GM21576 (cell line): Measurements from ENCODE around the gene POMGNT2.

Experiments
- ATAC-seq: cut with Tn5 transposase; IDR thresholded peaks from one replicate; pipeline ENCODE4 v1.9.1; 2021; ENCODE audit warnings: mild to moderate bottlenecking, moderate library complexity; ENCODE audit not compliant: unreplicated experiment

POMGNT2 gene

GRCh38 chr3:43104039-43104438 lies 1.8 kb downstream of the POMGNT2 start:
- ATAC-seq = no peak

DNA sequence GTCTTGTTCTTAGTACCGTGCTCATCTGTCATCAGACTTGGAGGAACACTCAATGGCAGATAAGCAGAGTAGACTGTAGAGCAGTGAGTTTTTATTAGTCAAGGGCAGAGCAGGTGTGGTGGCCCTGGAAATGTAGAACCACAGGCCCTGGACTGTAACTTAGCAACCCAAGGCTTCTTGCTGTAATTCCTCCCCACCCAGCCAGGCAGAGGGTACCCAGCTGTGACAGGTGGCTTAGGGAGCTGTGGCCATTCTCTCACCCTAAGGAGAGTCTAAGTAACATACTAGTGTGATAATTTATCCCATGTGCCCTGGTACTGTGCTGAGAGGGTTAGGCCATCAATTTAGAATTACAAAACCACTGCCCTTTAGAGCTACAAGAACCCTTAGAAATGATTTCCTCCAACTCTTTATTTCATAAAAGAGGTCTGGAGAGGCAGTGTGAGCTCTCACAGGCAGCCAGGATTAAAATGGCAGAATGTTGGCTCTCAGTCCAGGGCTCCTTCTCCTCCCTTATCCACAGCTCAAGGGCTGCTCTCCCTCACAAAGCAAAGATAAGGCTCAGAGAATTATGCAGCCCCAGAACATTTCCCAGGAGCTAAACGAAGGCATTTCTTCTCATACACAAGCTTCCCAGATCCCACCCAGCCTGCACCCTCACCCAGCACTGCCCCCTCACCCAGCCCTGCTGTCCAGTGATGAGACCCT lies 3.0 kb downstream of the POMGNT2 start:
- no peak for ATAC-seq

GRCh38 chr3:43098761-43099160 lies 7.1 kb downstream of the POMGNT2 start:
- ATAC-seq = no peak

- ATAC-seq = no peak
Measured at GRCh38 chr3:43097400-43098080, 8.3 kb downstream of the POMGNT2 start.

GRCh38 chr3:43096761-43097160 lies 9.1 kb downstream of the POMGNT2 start:
- ATAC-seq = no peak

GRCh38 chr3:43095370-43095769 lies 10.5 kb downstream of the POMGNT2 start:
- ATAC-seq = no peak

GRCh38 chr3:43094851-43095250 lies 11.0 kb downstream of the POMGNT2 start:
- ATAC-seq = no peak

DNA sequence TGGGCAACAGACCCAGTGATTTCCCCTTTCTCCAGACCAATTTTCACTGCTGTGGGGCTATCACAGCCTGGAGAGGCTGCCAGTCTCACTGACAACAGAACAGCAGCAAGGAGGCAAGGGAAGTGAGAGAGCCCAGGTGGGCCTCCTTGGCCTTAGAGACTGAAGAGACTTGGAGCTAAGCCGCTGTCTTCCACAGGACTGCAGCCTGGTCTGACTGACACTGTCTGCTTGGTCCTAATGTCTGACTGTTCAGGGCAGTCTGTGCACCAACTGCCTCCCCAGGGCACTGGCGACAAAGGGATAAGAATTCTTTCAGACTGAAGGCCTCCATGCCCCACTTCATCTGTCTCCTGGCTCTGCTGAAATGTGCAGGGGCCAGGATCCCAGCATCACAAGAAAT lies 11.5 kb downstream of the POMGNT2 start:
- ATAC-seq = no peak

DNA sequence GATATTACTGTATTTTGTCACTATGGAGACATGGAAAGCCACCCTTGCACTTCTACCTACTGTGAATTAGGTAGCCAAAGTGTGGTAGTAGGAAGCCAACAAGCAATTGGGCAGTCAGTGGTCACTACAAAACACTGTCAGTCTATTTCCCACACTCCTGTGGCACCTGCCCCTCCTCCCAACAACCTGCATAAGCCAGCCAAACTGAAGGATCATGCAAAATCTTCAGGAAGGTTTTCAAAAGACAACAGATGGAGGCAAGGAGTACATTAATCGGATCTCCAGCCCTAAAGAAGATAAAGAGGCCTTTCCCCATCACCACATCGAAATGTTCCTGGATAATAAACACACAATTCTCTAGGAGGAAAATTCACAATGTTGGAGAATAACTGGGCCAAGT lies 11.9 kb downstream of the POMGNT2 start:
- no peak for ATAC-seq

DNA sequence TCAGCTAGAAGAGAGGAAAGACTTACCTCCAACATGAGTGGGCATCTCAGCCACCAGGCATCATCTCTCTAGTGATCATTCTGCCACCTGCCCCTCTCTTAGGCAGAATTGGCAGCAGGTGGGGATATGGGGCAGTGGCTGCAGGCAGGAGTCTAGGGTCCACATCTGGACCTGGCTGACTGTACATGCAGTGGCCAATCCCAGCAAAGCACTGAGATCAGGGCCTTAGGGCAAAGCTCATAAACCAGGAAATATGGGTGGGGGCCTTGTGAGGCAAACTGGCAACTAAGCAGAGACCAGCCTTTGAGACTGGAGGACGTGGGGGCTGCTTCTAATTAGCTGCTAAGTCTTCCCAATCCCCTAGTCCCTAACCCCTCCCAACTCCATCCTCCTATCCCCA lies 12.9 kb downstream of the POMGNT2 start:
- ATAC-seq = no peak

DNA sequence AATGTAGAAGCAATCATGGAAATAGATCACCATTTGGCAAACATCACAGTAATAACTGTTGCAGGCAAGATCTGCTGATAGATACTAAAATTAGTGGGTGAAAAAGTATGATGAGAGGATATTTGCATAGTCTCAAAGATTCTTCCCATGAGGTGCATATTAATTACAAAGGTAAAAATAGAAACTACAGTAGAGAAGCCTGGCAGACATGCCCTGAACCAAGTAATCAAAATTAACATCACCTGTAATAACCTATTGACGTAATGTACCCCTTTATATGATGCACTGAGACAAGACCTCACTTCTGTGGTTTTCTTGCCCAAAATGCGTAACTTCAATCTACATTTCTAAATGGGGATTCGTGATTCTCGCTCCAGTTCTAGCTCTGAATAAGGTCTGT lies 14.4 kb downstream of the POMGNT2 start:
- no peak for ATAC-seq

DNA sequence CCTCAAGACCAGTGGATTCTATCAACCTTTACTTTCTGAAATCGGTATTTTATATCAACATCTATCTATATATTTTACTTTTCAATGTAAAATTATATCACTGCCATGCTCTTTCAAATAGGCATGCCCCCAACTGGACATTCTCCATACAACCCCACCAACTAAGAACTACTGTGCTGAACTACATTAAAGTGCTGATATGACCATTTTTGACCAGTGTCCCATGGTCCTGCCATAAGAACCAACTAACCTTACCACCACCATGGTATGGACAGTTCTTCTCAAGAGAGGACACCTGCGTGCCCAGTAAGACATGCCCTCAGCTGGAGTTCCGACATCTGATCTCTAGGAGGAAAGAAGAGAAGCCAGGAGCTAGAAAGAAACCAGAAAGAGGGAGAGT lies 15.6 kb downstream of the POMGNT2 start:
- ATAC-seq = no peak

- ATAC-seq = no peak
Measured at GRCh38 chr3:43089081-43089480, 16.8 kb downstream of the POMGNT2 start.

- ATAC-seq = no peak
Measured at GRCh38 chr3:43087249-43087776, 18.6 kb downstream of the POMGNT2 start.

DNA sequence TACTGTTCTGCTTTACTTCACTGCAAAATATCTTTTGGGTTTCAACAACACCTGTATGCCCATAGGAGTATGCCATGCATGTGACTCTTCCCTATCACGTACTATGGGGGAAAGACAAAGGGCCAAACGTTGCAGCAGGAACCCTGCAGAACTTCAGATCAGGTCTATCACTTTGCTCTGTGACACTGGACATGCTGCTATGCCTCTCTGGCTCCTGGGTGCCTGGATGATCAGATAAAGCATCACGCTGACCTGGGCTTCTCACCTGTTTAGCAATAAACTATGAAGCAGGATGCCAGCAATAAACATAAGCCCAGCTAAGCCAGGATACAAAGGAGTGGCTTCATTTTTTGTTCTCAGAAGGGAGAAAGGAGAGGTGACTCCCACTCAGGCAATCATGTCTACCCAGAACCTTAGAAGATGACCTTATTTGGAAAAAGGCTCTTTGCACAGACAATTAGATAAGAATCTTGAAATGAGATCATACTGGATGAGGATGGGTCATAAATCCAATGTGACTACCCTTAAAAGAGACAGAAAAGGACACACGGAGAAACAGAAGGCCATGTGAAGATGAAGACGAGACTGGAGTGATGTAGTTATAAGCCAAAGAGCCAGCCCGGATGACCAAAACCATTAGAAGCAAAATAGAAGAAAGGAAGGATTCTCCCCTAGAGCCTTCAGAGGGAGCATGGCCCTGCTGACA lies 19.3 kb downstream of the POMGNT2 start:
- no peak for ATAC-seq

DNA sequence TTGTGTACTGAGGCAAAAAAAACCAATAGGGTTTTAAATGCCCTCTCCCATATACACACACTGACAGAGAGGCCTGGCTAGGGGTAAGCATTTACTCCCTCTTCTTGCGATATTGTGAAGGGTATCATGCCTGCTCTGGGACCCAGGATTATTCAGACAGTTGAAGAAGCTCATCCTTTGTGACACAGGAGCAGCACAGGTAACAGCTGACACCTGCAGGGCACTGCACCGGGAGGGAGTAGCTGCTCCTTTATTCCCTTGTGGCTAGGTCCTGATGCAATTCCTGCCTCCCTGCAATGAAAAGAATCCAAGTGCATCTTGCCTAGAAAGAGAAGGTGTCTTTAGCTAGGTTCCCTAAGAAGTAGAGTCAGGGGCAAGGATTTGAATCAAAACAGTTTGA lies 23.4 kb downstream of the POMGNT2 start:
- ATAC-seq = no peak

- no peak for ATAC-seq
Measured at GRCh38 chr3:43081796-43082195, 24.1 kb downstream of the POMGNT2 start.

GRCh38 chr3:43080726-43081568 lies 24.9 kb downstream of the POMGNT2 start:
- no peak for ATAC-seq

DNA sequence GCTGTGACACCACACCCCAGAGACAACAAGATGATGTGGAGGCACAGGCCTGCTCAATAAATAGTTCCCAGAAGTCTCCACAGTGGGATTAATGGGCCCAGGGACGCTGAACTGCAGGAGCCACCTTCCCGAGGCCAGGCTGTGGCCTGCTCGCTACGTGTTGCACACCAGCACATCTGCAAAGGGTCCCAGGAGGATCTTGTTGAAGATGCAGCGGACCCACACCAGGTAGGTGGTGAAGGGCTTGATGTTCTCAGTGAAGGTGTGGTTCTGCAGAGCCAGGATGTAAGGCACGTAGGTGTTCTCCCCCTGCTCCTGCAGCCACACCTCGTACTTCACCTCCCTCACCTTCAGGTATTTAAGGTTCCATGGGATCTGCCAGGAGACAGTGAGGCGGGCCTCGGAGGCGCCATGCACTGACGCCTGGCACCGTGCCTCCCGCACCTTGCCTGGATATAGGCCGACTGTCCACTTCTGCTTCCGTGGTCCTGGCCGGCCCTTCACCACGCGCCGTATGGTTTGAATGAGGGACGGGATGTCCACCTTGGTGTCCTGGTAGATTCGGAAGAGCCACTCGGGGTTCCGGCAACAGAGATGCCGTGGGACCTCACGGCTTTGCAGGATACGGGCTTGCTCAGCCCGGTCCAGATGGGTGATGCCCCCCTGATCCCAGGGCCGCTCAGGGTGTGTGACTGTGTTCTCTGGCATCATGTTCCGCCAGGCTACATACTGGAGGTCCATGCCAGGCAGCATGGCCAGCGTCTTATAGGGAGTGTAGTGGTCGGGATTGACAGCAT lies 26.1 kb downstream of the POMGNT2 start:
- no peak for ATAC-seq

DNA sequence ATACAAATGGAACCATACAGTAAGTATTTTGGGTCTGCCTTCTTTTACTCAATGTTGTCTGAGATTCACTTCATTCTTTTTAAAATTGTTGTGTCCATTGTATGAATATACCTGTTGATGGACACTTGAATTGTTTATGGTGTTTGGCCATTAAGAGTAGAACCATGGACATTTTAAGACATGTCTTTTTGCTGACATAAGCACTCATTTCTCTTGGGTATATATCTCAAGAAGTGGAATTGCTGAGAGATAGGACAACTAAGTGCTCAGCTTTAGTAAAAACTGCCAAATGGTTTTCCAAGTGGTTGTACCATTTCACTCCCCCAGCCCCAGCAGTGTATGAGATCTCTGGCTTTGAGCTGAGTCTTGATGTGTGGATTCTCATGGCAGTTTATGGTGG lies 28.2 kb downstream of the POMGNT2 start:
- ATAC-seq = no peak
